Body of pancreas (tissue), 4 donors: Measurements from ENCODE around the gene IL21R.

ENCODE experiments used
- POLR2A ChIP-seq, 3 donors: fragments of 450-650 bp; IDR thresholded peaks; one replicate each; pipeline ENCODE4 v1.6.1; 2016; ENCODE audit warnings: antibody characterized with exemption in 3 of 3, mild to moderate bottlenecking in 2 of 3
- TF ChIP-seq, protein P1 (sequence below), 7 experiments: fragments of 450-650 bp in 4 of 7; fragments of 200-600 bp in 3 of 7; sonication (generic) in 3 of 7; IDR thresholded peaks; one replicate each; pipeline ENCODE4 v1.5.1; 2016 to 2019; ENCODE audit warnings: antibody characterized with exemption in 7 of 7

- TF ChIP-seq, protein P1, sequence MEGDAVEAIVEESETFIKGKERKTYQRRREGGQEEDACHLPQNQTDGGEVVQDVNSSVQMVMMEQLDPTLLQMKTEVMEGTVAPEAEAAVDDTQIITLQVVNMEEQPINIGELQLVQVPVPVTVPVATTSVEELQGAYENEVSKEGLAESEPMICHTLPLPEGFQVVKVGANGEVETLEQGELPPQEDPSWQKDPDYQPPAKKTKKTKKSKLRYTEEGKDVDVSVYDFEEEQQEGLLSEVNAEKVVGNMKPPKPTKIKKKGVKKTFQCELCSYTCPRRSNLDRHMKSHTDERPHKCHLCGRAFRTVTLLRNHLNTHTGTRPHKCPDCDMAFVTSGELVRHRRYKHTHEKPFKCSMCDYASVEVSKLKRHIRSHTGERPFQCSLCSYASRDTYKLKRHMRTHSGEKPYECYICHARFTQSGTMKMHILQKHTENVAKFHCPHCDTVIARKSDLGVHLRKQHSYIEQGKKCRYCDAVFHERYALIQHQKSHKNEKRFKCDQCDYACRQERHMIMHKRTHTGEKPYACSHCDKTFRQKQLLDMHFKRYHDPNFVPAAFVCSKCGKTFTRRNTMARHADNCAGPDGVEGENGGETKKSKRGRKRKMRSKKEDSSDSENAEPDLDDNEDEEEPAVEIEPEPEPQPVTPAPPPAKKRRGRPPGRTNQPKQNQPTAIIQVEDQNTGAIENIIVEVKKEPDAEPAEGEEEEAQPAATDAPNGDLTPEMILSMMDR (IDR thresholded peaks at IDR 0.05) = no peak
- no peak for TF ChIP-seq POLR2A (IDR thresholded peaks at IDR 0.05)
These were observed 58.2 kb downstream of the IL21R start for GRCh38 chr16:27460213-27460612.
